Retinal pigment epithelial cell (primary cell): ENCODE results near the gene DALRD3.

Experiments
- DNase-seq: peaks from one replicate; pipeline ENCODE4 v3.0.0-alpha.2; 2010; ENCODE audit warnings: low read depth
- H3K4me3 ChIP-seq: 2 replicates; pipeline ENCODE4 v1.5.1; 2011; ENCODE audit warnings: mild to moderate bottlenecking, low read length, control low read depth, moderate library complexity
- CTCF ChIP-seq: conservative IDR thresholded peaks from 2 replicates; pipeline ENCODE4 v1.5.1; 2011; ENCODE audit warnings: low read depth, low read length, control low read depth, inconsistent platforms

Gene DALRD3

DNA sequence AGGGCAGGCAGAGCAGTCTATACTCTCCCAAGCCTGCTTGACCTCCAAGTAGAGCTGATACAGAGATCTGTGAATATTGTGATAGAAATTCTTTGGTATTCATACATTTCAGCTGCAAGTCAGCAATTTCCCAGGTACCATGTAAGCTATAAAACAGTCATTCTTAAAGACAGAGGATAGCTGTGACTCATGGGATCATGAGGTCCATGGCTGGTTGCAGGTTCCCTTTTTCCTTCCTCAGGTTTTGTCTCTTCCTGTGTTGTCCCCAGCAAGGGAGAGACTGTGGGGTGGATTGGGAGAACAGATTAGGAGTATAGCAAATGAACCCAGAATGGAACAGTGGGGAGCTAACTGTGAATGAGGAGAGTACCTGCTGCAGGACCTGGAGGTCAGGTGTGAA lies 33.7 kb downstream of the DALRD3 start:
- no peak overlapping the region for H3K4me3 ChIP-seq
- no peak for TF ChIP-seq CTCF
- no peak for DNase-seq

- no peak for DNase-seq
- TF ChIP-seq CTCF, result no peak
- H3K4me3 ChIP-seq, result no peak overlapping the region
Observed at GRCh38 chr3:48983096-48983495, 35.3 kb downstream of the DALRD3 start.

DNA sequence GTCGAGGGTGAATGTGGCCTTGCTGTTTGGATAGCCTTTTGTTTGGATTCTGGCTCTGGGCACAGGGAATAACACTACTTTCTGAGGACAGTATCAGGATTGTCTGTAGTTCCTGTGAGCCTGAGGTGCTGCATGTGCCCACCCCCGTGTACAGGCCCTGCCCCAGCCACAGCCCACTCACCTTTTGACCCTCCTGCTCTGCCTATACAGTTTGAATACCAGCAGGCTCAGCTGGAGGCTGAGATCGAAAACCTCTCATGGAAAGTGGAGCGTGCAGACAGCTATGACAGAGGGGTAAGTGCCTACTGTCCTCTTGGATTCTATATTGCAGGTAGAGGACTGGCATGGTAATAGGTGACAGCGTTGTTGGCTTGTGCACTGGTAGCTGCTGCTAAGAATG lies 35.7 kb downstream of the DALRD3 start:
- no peak for TF ChIP-seq CTCF
- H3K4me3 ChIP-seq, result no peak overlapping the region

GRCh38 chr3:48982016-48982415 lies 36.4 kb downstream of the DALRD3 start:
- DNase-seq, result no peak
- H3K4me3 ChIP-seq, result no peak overlapping the region
- no peak for TF ChIP-seq CTCF

More for the DNA sequence above, 35.7 kb downstream of the DALRD3 start:
- DNase-seq, result no peak

- H3K4me3 ChIP-seq, result no peak overlapping the region
- no peak for TF ChIP-seq CTCF
Observed at GRCh38 chr3:48980295-48980694, 38.1 kb downstream of the DALRD3 start.

DNA sequence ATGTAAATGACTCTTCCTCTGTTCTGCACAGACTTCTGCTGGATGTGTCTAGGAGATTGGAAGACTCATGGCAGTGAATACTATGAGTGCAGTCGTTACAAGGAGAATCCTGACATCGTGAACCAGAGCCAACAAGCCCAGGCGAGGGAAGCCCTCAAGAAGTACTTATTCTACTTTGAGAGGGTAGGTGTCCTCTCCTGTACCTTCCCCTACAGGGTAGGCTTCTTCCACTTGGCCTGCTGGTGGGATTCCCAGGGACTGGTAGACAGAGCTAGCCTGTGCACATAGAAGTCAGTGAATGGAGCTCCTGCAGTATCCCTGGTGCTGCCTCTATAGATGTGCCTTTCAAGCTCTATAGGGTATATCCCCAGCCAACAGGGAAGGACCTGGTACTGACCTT lies 38.9 kb downstream of the DALRD3 start:
- TF ChIP-seq CTCF, result no peak
- H3K4me3 ChIP-seq, result no peak overlapping the region
- DNase-seq, result no peak

More at GRCh38 chr3:48980295-48980694, 38.1 kb downstream of the DALRD3 start:
- no peak for DNase-seq

GRCh38 chr3:48974076-48974864 lies 44.1 kb downstream of the DALRD3 start:
- no peak for DNase-seq
- TF ChIP-seq CTCF, result no peak

More at GRCh38 chr3:48974076-48974864, 44.1 kb downstream of the DALRD3 start:
- H3K4me3 ChIP-seq, result no peak overlapping the region
